Activated CD8-positive, alpha-beta memory T cell treated with anti-CD3 and anti-CD28 coated beads for 1 hour (primary cell): ENCODE data around the gene STAB2.
A peak's percentile ranks its signal among the peaks of the same experiment; 100 is the strongest.

Source experiments
- DNase-seq, 2 donors: peaks; one replicate each; pipeline ENCODE4 v3.0.0-alpha.2; 2020; ENCODE audit warnings: low read depth in 1 of 2; ENCODE audit errors: extremely low read depth in 1 of 2

STAB2 gene

DNA sequence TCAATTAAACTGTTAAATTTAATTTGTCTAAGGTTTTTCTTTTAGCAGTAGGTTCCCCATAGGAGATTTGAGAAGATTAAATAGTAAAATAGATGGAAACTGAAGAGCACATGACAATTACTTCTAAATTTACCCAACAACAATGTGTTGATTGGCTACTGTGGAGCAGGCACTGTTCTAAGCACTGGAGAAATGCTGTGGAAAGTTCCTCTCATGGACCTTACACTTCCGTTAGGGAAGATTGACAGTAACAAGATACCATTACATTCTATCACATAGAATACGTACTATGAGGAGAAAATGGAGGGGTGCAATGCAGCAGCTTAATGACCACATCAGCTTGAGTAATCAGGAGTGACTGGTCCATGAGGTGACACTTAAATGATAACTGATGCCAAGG lies 8.1 kb upstream of the STAB2 start:
- no peak for DNase-seq

- DNase-seq = no peak
Observed at GRCh38 chr12:103580026-103580425, 7.0 kb upstream of the STAB2 start.

DNA sequence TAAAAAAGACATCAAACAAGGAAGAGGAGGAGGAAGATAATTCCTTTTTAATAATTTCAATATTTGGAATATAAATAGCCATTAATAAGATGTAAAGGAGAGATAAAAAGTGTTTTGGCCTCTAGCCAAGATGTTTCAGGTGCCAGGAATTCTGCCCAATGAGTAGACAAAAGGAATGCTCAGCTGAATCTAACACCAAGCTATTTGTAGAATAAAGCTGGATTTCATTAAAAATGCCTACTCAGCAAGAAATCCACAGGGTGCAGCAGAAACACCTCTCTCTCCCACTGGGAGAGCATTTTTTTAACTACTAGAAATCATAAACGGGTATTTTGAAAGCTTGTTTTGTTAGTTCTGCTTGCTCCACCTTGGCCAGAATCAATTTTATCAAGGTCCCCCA lies 4.1 kb upstream of the STAB2 start:
- DNase-seq = no peak

GRCh38 chr12:103586132-103586531 lies 941 bp upstream of the STAB2 start:
- no peak for DNase-seq

DNA sequence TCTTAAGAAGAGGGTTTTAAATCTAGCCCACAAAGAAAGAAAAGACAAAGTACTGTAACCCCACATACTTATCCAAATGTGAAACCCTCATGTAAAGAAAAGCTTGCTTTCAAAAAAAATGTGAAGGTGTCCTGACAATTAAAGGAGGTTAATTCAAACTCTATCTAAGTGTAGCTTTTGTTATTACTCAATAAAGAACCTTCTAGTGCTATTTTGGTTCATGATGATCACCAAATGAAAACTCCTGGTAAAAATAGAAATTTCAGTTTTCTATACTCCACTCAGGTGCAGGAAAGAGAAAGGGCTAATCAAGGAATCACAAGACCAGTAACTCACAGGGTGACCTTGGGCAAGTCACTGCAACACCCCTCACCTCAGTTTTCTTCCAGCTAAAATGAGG lies 1.6 kb downstream of the STAB2 start:
- no peak for DNase-seq

- no peak for DNase-seq
Observed at GRCh38 chr12:103589517-103589916, 2.4 kb downstream of the STAB2 start.

- no peak for DNase-seq
Observed at GRCh38 chr12:103590271-103590670, 3.2 kb downstream of the STAB2 start.

DNA sequence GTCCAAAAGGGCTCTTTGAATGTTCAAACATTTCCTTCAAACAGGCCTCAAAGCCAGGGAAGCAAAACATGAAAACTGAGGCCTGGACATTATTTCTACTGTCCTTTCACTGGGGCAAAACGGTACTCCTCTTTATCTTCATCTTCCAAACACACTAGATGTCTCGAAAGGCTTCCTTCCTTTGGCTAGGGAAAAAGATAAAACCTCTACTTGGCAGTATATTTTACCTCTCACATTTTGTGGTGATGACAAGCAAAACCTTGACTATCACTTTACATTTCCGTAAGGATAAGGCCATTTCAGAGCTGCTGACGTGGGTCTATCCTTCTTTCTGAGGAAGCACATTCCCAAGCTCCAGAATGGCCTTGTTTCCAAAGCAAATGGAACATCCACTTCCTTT lies 9.9 kb downstream of the STAB2 start:
- no peak for DNase-seq

- DNase-seq = no peak
Observed at GRCh38 chr12:103599274-103599673, 12.2 kb downstream of the STAB2 start.

- no peak for DNase-seq
Observed at GRCh38 chr12:103600967-103601728, 14.1 kb downstream of the STAB2 start.

GRCh38 chr12:103620395-103620794 lies 33.3 kb downstream of the STAB2 start:
- no peak for DNase-seq

- DNase-seq = no peak
Observed at GRCh38 chr12:103623716-103624115, 36.6 kb downstream of the STAB2 start.

GRCh38 chr12:103626498-103626897 lies 39.4 kb downstream of the STAB2 start:
- DNase-seq = no peak

- no peak for DNase-seq
Observed at GRCh38 chr12:103627189-103627855, 40.2 kb downstream of the STAB2 start.

DNA sequence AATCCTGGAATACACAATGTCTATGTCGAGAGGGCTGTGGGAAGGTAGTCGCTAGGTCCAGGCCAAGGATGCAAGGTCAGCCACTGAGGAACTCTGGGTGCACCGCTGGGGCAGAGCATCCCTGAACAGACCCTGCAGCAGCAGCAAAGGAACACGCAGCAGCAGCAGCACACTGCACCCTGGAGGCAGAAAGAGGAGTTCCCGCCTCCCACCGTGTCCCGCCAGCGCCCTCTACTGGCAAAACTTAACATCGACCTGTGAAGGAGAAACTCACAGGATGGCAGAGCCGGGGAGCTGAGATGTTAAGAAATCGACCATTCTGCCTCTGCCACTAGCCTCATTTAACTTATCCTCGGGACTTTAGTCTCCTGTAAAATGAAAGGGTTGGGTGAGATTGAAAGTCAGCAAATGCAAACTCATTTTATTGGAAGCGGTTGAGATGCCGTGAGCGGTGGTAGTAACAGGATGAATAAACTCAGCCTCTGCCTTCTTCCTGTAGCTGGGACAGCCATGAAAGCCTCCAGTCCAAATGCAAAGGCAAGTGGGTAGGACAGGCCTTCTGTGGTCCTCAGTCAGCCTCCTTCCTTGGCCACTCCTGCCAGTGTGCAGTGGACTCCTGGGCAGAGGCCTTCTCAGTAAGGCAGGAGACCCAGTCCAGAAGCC lies 45.6 kb downstream of the STAB2 start:
- DNase-seq = peak in 1 of 2 donors; percentile 4

DNA sequence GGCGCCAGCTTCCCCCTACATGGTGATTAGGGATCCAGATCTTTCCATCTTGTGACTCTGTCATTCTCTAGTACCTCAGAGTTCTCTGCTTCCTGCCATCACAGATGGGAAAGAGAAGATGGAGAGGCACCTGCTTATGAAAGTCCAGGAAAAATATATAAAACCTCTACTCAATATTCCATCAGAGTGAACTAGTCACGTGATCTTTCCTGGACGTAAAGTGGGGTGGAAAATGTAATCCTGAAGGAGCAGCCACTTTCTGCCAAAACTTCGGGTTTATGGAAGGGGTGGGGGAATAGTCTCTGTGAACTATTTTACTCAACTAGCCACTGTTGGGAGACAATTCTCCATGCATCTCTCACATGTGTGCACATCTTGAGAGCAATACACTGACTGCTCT lies 47.7 kb downstream of the STAB2 start:
- no peak for DNase-seq

GRCh38 chr12:103635419-103635818 lies 48.3 kb downstream of the STAB2 start:
- DNase-seq = no peak

- no peak for DNase-seq
Observed at GRCh38 chr12:103637021-103637420, 49.9 kb downstream of the STAB2 start.

DNA sequence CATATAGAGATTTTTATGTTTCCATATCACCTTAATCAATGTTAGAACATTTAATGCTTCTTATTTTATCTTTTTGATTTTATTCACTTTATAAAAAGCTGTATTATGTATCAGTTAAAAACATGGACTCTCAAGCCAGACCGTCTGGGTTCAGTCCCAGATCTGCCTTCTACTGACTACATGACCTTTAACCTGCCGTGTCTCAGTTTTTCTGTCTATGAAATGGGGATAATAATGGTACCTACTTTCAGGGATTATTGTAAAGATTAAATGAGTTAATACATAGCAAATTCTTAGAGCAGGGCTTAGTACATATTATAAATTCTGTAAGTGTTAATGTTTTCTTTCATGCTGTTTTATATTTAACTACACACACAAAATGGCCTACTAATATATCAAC lies 50.4 kb downstream of the STAB2 start:
- DNase-seq = no peak

GRCh38 chr12:103639983-103640382 lies 52.9 kb downstream of the STAB2 start:
- DNase-seq = no peak

DNA sequence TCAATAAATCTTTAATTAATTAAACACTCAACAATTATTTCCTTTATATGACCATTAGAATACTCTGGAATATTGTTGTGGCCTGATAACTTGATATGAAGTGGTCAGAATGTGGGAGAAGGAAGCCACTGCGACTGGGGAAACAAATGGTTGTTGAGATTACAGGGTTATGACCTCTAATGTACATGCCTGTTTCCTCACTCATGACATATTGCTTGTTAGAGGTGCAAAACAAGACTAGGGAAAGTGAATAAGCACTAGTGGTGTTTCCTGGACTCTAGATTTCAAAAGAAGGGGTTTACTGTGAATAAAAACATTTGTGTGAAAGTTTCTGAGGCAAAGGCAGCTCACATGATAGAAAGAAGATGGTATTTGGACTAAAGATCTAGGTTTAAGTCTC lies 53.3 kb downstream of the STAB2 start:
- no peak for DNase-seq

DNA sequence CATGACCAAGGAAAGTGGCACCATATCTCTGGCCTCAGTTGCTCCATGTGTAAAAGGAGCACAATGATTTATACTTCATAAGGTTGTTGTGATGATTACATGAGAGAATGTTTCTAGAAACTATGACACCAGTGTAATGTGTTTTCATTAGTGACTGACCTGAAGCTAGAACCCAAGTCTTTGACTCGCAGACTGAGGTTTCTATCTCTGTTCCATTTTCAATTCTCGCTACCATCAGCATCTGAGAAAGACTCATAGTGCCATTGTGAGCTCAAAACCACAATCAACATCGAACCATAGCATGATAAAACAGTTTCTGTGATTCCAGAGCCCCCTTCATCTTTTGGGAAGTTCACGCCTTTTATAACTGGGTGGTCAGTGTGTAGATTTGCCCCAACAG lies 53.8 kb downstream of the STAB2 start:
- DNase-seq = no peak
